ENCODE measurements around the gene CACNB2. TPM values are rescaled to one million over a fixed set of nuclear protein-coding genes. Genes with fewer than 3 reads are reported as not detected.

The CACNB2 gene
- total and polyA plus RNA-seq, 10 of the 15 experiments (the other 5 are each of a cell fraction or from before 2014, with no cell fraction given): 0.62 to 8.1 (median 1.2) TPM

DNA sequence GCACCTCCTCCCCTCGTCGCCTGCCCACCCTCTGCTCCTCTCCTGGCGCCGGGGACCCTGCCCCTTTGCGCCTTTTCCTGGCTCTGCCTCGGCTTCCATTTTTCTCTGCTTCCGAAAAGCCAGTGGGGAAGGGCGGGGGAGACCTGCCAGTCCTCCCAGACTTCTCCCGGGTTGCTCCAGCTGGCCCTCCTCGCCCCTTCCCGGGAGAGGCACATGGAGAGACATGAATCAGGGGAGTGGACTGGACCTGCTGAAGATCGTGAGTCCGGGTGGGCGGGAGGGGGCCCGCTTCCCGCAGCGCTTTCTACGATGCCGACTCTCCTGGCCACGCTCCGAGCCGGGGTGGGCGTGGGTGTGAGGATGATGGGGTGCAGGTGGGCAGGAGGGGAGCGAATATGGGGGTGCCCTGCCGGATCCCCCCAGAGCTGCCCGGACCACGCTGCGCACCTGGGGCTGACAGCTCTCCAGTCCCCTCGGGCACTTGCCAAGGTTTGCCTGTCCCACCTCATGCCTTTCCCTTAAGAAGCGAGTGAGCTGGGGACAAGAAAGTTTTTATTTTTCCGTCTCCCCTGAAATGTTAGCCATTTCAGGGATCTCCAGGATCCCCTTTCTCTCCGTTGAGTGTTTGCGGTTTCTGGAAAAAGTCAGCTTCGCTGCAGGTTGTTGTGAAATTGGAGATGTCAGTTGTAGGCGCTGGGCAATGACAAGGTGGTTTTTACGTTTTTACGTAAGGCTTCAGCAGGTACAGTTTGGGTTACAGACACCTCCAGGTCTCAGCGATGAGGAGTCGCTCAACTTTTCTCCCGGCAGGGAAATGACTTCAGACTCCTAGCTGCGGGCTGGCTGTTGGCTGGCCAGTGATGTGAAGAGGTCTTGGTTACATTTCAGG is 977 bp downstream of the CACNB2 start:
- FAIRE-seq: no peak
- H3K79me2 ChIP-seq (ENCODE audit: control insufficient read depth, insufficient read depth, low read length): no peaks in the 10 kb centered on the region
- TF ChIP-seq SIN3A (IDR thresholded peaks at IDR 0.05; ENCODE audit: low read depth, low read length): no peak
- no peak for TF ChIP-seq EP300 (IDR thresholded peaks at IDR 0.05; ENCODE audit: borderline replicate concordance in 1 of 2, control insufficient read depth in 1 of 2, low read depth in 2 of 2, low read length in 2 of 2)
- TF ChIP-seq ZZZ3 (IDR thresholded peaks at IDR 0.05; ENCODE audit: control insufficient read depth, insufficient read length, low read depth): no peak
- TF ChIP-seq SIX5 (IDR thresholded peaks at IDR 0.05; ENCODE audit: low read depth, low read length, severe bottlenecking): no peak
- TF ChIP-seq, protein P1, sequence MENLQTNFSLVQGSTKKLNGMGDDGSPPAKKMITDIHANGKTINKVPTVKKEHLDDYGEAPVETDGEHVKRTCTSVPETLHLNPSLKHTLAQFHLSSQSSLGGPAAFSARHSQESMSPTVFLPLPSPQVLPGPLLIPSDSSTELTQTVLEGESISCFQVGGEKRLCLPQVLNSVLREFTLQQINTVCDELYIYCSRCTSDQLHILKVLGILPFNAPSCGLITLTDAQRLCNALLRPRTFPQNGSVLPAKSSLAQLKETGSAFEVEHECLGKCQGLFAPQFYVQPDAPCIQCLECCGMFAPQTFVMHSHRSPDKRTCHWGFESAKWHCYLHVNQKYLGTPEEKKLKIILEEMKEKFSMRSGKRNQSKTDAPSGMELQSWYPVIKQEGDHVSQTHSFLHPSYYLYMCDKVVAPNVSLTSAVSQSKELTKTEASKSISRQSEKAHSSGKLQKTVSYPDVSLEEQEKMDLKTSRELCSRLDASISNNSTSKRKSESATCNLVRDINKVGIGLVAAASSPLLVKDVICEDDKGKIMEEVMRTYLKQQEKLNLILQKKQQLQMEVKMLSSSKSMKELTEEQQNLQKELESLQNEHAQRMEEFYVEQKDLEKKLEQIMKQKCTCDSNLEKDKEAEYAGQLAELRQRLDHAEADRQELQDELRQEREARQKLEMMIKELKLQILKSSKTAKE (IDR thresholded peaks at IDR 0.05; ENCODE audit: low read depth, poor library complexity, severe bottlenecking): no peak
- no peak for TF ChIP-seq BACH1 (IDR thresholded peaks at IDR 0.05; ENCODE audit: borderline replicate concordance)
- TF ChIP-seq SREBF1 (IDR thresholded peaks at IDR 0.05; ENCODE audit: low read length): no peak
- TF ChIP-seq, protein P2, sequence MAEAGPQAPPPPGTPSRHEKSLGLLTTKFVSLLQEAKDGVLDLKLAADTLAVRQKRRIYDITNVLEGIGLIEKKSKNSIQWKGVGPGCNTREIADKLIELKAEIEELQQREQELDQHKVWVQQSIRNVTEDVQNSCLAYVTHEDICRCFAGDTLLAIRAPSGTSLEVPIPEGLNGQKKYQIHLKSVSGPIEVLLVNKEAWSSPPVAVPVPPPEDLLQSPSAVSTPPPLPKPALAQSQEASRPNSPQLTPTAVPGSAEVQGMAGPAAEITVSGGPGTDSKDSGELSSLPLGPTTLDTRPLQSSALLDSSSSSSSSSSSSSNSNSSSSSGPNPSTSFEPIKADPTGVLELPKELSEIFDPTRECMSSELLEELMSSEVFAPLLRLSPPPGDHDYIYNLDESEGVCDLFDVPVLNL (IDR thresholded peaks at IDR 0.05; ENCODE audit: low read depth, low read length): no peak
- TF ChIP-seq, protein P3, sequence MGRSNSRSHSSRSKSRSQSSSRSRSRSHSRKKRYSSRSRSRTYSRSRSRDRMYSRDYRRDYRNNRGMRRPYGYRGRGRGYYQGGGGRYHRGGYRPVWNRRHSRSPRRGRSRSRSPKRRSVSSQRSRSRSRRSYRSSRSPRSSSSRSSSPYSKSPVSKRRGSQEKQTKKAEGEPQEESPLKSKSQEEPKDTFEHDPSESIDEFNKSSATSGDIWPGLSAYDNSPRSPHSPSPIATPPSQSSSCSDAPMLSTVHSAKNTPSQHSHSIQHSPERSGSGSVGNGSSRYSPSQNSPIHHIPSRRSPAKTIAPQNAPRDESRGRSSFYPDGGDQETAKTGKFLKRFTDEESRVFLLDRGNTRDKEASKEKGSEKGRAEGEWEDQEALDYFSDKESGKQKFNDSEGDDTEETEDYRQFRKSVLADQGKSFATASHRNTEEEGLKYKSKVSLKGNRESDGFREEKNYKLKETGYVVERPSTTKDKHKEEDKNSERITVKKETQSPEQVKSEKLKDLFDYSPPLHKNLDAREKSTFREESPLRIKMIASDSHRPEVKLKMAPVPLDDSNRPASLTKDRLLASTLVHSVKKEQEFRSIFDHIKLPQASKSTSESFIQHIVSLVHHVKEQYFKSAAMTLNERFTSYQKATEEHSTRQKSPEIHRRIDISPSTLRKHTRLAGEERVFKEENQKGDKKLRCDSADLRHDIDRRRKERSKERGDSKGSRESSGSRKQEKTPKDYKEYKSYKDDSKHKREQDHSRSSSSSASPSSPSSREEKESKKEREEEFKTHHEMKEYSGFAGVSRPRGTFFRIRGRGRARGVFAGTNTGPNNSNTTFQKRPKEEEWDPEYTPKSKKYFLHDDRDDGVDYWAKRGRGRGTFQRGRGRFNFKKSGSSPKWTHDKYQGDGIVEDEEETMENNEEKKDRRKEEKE (IDR thresholded peaks at IDR 0.05): no peak
- no peak for TF ChIP-seq ZNF24 (IDR thresholded peaks at IDR 0.05)
- TF ChIP-seq, protein P4, sequence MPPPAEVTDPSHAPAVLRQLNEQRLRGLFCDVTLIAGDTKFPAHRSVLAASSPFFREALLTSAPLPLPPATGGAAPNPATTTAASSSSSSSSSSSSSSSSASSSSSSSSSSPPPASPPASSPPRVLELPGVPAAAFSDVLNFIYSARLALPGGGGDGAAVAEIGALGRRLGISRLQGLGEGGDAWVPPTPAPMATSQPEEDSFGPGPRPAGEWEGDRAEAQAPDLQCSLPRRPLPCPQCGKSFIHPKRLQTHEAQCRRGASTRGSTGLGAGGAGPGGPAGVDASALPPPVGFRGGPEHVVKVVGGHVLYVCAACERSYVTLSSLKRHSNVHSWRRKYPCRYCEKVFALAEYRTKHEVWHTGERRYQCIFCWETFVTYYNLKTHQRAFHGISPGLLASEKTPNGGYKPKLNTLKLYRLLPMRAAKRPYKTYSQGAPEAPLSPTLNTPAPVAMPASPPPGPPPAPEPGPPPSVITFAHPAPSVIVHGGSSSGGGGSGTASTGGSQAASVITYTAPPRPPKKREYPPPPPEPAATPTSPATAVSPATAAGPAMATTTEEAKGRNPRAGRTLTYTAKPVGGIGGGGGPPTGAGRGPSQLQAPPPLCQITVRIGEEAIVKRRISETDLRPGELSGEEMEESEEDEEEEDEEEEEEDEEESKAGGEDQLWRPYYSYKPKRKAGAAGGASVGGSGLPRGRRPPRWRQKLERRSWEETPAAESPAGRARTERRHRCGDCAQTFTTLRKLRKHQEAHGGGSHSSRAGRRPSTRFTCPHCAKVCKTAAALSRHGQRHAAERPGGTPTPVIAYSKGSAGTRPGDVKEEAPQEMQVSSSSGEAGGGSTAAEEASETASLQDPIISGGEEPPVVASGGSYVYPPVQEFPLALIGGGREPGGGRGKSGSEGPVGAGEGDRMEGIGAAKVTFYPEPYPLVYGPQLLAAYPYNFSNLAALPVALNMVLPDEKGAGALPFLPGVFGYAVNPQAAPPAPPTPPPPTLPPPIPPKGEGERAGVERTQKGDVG (CRISPR knock-in tag; IDR thresholded peaks at IDR 0.05): no peak
- TF ChIP-seq EGR1 (IDR thresholded peaks at IDR 0.05; ENCODE audit: borderline replicate concordance in 1 of 2, low read depth in 2 of 2, low read length in 2 of 2): no peak
- no peak for TF ChIP-seq ESRRA (IDR thresholded peaks at IDR 0.05; ENCODE audit: low read length)

More for the DNA sequence above, 977 bp downstream of the CACNB2 start:
- H3K36me3 ChIP-seq (ENCODE audit: control insufficient read depth in 2 of 2, insufficient read depth in 2 of 2, low read length in 1 of 2): no peaks in the 10 kb centered on the region
- H4K20me1 ChIP-seq (ENCODE audit: control insufficient read depth, insufficient read depth): no peaks in the 10 kb centered on the region
- H3K9me3 ChIP-seq (replicated peaks; ENCODE audit: control insufficient read depth, insufficient read depth, low read length): no peaks in the 10 kb centered on the region
- no peak for DNase-seq (ENCODE audit: low read depth, low spot score)
- H3K4me3 ChIP-seq: no peak overlapping the region
- peaks cover 3 to 4% of the 10 kb centered on the region in 2 experiments; a peak in 2 of 4 replicates for H3K27me3 ChIP-seq (replicated peaks in 1 of 2; ENCODE audit: control insufficient read depth in 2 of 2, insufficient read depth in 2 of 2, low read length in 1 of 2)
- H3K4me2 ChIP-seq (ENCODE audit: control insufficient read depth, insufficient read depth): 0 out of 2 replicates have a peak overlapping the region, but pooled peaks have one; percentile 9
- H2AFZ ChIP-seq (ENCODE audit: control insufficient read depth, low read depth, low read length): no peak overlapping the region
- SMC1A ChIA-PET (ENCODE audit: uncharacterized antibody, unreplicated experiment): interaction anchor here (0.6 kb wide), 2 partner anchors 44 to 83 kb away, joined by 3 to 4 read pairs; no protein-coding TSS in a partner anchor
- H3K4me1 ChIP-seq (ENCODE audit: control insufficient read depth, insufficient read depth, low read length): no peaks in the 10 kb centered on the region
- BruUV-seq (replicated peaks): no TSS peak
- H3K27ac ChIP-seq (ENCODE audit: control insufficient read depth, insufficient read depth): no peak overlapping the region
- intact Hi-C loops (cut with micrococcal nuclease; ENCODE audit: unreplicated experiment): no loop called here
- no peak for ATAC-seq
- RAD21 ChIA-PET (ENCODE audit: unreplicated experiment): no interaction called here
- no peak overlapping the region for H3K9ac ChIP-seq (ENCODE audit: control insufficient read depth, insufficient read depth, low read length)
- in situ Hi-C loops (cut with MboI): no loop called here
- POLR2A ChIA-PET: no interaction called here
- 38% methylated on average over 29 of the region's 41 CpGs for WGBS (ENCODE audit: insufficient coverage, insufficient replicate concordance, low lambda C conversion rate, missing lambda C conversion rate)
- CTCF ChIA-PET: no interaction called here

Data from GM12878 (cell line).